ENCODE measurements around the gene SETD3.
A peak's percentile ranks its signal among the peaks of the same experiment; 100 is the strongest.

SETD3 gene

GRCh38 chr14:99393059-99393655 lies 87.5 kb downstream of the SETD3 start:
- DNase-seq (ENCODE audit: low read depth) = no peak

GRCh38 chr14:99391671-99392070 lies 89.0 kb downstream of the SETD3 start:
- peak; percentile 36 for DNase-seq (ENCODE audit: low read depth)

- no peak for DNase-seq (ENCODE audit: low read depth)
Measured at GRCh38 chr14:99389174-99389826, 91.4 kb downstream of the SETD3 start.

DNA sequence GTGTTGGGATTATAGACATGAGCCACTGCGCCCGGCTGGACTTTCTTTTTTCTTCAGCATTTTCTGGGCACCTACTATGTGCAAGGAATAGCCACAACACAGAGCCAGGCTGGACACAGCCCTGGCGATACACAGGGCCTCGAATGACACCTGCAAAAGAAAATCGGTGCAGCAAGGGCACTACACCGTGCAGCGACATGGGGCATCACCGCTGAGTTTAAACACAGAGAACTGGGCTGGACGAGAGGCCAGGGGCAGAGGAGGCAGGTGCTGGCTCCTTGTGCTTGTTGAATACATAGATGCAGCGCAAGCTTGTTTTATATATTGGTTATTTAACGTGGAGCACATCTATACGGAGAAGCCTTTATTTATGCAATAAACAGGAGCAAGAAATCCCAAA lies 92.4 kb downstream of the SETD3 start:
- DNase-seq (ENCODE audit: low read depth) = no peak

- no peak for DNase-seq (ENCODE audit: low read depth)
Measured at GRCh38 chr14:99387880-99388279, 92.8 kb downstream of the SETD3 start.

GRCh38 chr14:99384450-99385417 lies 95.9 kb downstream of the SETD3 start:
- DNase-seq (ENCODE audit: low read depth) = no peak

GRCh38 chr14:99383472-99384449 lies 96.9 kb downstream of the SETD3 start:
- no peak for DNase-seq (ENCODE audit: low read depth)

DNA sequence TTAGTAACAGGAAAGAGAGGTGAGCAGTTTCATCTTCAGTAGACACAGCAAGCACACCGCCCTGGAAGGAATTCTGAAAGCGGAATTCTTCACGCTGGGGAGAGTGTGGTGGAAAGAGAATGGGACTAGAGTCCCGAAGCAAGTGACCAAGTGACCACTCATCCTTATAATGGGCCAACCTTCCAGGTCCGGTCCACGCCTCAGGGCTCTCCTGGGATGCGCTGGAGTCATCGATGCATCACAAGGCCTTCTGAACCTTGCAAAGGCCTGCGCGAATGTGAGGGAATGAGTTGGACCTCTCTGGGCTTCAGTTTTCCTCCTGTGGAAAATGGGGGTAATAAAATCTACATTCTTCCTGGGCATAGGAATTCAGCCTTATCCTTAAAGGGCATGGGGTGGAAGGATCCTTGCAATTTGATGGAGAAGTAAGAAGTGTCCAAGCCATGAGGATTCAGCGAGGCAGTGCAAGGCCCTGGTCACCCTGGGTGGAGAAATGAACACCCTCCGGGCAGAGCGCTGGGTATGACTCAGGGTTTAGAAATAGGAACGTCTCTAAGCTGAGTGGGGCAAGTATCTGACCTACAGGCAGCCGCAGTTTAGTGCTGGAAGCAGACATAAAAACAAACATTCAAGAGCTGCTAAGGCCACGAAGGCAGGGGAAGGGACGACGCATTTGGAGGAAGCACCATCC lies 97.7 kb downstream of the SETD3 start:
- DNase-seq (ENCODE audit: low read depth) = no peak

- DNase-seq (ENCODE audit: low read depth) = no peak
Measured at GRCh38 chr14:99382071-99382470, 98.6 kb downstream of the SETD3 start.

GRCh38 chr14:99381688-99382060 lies 99.0 kb downstream of the SETD3 start:
- DNase-seq (ENCODE audit: low read depth) = no peak

GRCh38 chr14:99380991-99381687 lies 99.5 kb downstream of the SETD3 start:
- DNase-seq (ENCODE audit: low read depth) = no peak

DNA sequence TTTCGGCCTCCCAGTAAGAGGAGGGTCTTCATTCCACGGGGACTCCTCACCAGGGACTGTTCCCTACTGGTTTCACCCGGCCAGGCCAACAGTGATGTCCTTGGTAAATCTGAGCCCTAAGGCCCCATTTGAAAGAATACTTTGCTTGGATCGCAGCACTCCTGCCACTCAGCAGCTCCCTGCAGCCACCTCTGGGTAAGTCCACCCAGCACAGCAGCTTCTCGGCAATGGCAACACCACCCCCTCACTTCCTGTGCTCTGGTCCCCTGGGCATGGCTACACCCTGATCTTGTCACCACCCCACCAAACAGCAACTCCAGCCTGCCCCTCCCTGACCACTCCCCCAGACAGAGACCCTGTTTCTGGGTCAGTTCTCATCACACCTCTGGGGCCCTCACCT lies 100.3 kb downstream of the SETD3 start:
- DNase-seq (ENCODE audit: low read depth) = no peak

- DNase-seq (ENCODE audit: low read depth) = no peak
Measured at GRCh38 chr14:99378782-99379214, 101.9 kb downstream of the SETD3 start.

DNA sequence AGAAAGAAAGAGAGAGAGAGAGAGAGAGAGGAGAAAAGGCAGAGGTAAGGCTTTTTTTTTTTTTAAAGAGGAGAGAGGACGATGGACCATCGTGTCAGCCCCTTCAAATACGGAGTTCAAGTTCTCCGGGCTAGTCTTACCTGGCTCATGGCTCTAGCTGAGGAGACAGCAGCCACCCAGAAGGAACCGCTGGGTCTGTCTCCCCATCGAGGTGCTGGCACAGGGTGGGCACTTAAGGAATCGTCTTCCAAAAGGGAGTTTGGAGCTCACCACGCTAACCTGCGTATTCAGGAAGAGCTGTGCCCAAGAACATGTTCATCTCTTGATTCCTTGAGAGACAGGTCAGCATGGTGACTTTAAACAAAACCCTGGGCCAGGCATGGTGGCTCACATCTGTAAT lies 102.7 kb downstream of the SETD3 start:
- no peak for DNase-seq (ENCODE audit: low read depth)

DNA sequence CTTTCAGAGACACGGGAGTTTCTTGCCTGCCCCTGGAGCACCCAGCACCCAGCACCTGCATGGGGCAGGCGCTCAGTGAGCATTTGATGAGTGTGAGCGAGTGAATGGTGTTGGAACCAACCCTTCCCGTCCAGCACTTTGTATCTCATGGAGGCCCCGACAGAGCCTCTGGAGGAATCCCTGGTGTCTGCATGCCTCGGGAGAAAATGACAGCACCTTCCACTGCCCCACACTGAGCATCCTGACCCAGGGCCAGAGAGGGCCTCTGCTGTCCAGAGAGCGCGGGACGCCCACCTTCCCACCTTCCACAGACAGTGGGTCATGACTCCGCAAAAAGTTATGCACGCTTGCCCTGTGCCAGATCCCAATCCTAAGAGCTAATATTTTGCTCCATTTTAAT lies 105.7 kb downstream of the SETD3 start:
- DNase-seq (ENCODE audit: low read depth) = no peak

- DNase-seq (ENCODE audit: low read depth) = no peak
Measured at GRCh38 chr14:99363616-99364290, 116.9 kb downstream of the SETD3 start.

DNA sequence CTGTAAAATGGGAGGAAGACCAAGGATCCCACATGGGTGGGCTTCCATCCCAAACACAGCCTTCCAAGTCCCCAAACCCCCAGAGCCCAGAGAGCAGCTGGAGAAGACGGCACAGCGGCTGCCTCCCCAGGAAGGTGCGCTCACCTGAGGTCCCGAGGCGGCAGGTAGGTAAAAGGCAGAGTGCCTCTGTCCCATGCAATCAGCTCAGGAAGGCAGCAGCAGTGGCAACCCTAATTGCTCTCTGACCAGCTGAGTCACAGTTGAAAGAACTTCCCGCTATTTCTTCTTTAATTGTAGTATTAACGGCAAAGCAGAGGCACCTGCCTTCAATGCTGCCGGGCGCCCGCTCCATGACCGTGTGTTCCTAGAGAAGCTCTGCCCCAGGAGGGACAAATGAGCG lies 117.6 kb downstream of the SETD3 start:
- DNase-seq (ENCODE audit: low read depth) = no peak

DNA sequence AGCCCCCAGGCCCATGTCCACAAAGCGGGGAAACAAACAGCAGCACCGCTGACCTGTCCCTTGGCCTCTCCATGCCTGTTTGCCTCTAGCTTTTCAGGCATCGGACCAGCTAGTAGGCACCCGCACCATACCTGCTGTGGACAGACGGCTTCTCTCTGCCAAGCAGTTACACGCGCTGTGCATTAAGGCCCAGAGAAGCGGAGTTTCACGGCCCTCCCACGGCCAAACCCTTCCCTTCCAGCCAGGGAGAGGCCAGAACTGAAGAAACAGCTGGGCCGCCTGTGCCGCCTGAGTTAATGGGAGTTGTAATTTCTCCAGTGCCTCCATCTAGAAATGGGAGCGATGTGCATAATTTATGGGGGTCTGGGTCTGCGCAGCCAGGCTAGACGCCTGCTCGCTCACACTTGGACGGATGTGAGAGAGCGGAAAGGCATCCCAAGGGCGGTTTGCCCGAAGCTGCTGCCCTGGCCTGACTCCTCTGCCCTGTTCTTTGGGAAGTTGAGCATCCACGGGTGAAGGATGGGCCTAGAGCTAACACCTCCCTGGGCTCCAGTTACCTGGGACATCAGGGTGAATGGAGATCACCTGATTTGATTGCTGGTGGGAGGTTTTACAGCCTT lies 119.0 kb downstream of the SETD3 start:
- DNase-seq (ENCODE audit: low read depth) = no peak

- DNase-seq (ENCODE audit: low read depth) = no peak
Measured at GRCh38 chr14:99360774-99361595, 119.7 kb downstream of the SETD3 start.
